ENCODE results near the gene ZNF292. TPM values are rescaled to one million over a fixed set of nuclear protein-coding genes. Genes with fewer than 3 reads are reported as not detected.
"Not testable (repeated sequence)": the region's sequence is repeated elsewhere in the genome, so short reads cannot be mapped to it uniquely, and the experiment has no call there.

Gene ZNF292
- total RNA-seq, 1 donor from 2014 or later: 177 TPM

DNA sequence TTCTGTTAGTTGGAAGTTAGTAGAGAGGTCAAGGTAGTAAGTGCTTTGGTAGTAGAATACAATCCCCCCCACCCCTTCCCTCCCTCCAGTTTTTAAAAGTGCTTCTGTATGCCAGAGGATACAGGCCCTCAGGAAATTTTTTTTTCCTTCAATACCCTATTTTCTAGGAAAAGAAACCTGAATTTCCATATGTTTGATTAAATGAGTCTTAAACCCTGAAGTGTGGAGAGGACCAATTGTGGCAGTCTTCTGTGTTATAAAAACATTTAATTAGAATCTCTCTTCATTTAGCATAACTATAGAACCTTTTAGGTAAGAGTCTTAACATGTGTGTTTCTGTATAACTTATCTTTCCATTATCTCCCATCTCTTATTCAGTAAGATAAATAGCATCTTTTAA is 59.5 kb downstream of the ZNF292 start:
- DNase-seq: no peak

GRCh38 chr6:87220997-87221396 is 65.6 kb downstream of the ZNF292 start:
- no peak for DNase-seq

GRCh38 chr6:87222676-87223075 is 67.3 kb downstream of the ZNF292 start:
- no peak for DNase-seq

DNA sequence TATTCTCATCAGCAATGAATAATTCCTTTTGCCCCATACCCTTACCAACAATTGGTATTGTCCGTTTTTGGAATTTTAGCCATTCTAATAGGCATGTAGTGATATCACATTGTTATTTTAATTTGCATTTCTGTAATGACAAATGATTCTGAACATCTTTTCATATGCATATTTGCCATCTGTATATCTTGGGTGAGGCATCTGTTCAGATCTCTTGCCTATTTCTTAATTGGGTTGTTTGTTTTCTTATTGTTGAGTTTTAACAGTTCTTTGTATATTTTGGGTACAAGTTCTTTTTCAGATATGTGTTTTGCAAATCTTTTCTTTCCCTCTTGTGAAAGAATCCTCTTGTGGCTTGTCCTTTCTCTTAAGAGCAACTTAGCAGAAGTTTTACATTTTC is 69.6 kb downstream of the ZNF292 start:
- no peak for DNase-seq

DNA sequence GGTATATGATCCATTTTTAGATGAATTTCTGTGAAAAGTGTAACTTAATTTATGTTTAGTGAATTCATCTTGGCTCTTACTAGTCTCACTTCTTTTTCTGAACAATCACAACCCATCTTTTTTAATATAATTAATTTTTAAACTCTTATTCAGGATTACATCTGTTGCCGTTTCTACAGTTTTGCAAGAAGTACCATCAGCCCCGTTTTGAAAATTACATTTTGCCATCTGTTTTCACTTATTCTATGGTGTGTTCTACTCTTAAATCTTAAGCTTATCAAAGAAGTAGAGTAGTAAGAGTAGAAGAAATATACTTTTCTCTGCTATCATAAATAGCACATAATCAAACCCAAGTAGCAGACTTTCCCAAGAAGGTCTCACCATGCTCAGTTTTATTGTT is 70.1 kb downstream of the ZNF292 start:
- no peak for DNase-seq

DNA sequence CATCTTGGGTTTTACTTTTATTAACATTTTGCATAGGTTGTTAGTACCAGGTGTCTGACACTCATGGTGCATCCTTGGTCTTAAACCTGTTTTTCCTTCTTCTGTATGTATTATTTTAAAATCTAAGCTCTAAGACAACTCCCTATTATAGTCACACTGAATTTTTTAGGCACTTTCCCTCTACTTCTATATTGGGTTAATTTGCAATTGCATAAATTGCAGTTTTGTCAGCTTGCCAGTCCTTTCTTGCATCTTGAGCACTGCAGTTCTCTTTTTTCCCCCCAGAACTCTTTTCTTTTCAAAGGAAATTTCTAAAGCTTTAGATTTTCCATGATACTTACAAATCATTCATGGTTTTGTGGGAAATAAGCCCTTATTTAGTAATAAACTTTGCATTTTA is 70.6 kb downstream of the ZNF292 start:
- DNase-seq: no peak

DNA sequence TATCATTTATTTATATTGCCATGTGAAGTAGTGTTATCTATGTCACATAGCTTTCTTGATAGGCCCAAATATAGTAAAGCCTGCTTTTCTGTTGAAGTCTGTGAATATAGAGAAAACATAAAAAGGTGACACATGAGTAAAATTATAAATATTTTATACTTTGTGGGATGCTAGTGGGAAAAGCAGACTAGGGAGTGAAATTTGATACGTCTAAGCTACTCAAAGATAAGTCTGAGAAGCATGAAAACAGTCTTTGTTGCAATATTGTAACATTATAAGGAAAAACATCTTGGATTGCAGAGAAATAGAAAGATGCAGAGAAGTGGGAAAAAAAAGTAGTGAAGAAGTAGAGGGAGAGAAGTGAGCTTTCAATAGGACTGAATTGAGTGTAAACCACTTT is 75.4 kb downstream of the ZNF292 start:
- DNase-seq: no peak

DNA sequence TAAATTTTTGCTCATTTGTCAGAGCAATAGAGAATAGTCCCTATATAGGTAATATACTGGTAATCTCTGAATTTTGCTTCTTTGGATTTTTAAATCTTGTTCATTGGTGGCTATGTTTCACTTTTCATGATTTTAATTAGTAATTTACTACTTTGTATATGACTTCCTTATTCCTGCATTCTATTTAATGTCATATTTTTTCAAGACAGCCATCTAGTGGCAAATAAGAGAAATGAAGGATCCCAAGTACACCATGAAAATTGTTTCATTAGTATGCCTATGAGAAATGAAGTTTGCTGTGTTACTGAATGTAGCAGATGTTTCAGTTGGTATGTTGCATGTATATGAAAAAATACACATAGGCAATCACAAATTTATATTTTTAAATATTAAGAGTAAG is 82.4 kb downstream of the ZNF292 start:
- no peak for DNase-seq

DNA sequence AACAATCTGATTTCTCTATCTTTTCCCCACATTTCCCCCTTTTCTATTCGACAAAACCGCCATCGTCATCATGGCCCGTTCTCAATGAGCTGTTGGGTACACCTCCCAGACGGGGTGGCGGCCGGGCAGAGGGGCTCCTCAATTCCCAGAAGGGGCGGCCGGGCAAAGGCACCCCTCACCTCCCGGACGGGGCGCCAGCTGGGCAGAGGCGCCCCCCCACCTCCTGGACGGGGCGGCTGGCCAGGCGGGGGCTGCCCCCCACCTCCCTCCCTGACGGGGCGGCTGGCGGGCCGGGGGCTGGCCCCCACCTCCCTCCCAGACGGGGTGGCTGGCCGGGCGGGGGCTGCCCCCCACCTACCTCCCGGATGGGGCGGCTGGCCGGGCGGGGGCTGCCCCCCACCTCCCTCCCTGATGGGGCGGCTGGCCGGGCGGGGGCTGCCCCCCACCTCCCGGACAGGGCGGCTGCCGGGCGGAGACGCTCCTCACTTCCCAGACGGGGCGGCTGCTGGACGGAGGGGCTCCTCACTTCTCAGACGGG is 83.8 kb downstream of the ZNF292 start:
- DNase-seq: not testable (repeated sequence)

DNA sequence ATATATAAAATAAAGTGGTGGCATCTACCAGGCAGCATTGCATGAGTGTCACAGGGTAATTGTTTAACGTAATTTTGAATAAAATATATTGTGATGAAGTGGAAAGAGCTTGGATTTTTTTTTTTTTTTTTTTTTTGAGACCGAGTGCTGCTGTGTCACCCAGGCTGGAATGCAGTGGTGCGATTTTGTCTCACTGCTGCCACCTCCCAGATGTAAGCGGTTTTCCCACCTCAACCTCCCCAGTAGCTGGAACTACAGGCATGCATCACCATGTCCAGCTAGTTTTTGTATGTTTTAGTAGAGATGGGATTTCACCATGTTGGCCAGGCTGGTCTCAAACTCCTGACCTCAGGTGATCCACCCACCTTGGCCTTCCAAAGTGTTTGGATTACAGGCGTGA is 85.9 kb downstream of the ZNF292 start:
- DNase-seq: no peak

DNA sequence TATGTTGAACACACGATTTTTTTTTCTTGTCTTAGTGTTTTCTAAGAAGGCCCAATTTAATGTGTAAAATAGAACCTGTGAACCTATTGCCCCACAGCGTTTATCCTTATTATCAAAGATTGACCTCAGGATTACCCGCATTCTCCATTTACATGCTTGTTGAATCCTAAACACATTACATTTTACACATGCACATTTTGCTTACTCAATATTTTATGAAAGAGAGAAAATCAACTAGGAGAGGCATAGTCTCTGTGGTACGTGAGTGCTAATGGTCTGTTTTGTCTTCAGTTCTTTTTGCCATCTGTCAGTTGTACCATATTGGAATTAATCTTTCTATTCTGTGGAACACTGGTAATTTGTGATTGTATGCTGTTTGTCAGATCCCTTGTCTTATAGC is 86.9 kb downstream of the ZNF292 start:
- DNase-seq: no peak

DNA sequence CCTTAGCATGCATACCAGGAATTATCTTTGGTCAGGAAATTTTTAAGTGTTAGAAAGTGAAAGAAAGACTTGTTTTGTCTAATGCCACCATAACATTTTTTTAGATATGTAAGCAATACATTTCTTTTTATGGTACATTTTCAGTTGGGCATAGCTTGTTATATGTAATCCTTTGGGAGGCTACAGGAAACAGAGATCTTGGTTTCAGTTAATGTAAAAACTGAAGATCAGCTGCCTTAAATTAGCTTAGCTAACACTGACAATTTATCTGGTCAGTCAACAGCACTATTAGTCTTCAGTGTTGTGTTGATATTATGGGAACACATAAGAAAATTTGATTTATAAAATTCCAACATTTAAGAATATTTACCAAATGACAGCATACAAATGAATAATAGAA is 88.4 kb downstream of the ZNF292 start:
- no peak for DNase-seq

- no peak for DNase-seq
Observed at GRCh38 chr6:87244380-87244779, 89.0 kb downstream of the ZNF292 start.

DNA sequence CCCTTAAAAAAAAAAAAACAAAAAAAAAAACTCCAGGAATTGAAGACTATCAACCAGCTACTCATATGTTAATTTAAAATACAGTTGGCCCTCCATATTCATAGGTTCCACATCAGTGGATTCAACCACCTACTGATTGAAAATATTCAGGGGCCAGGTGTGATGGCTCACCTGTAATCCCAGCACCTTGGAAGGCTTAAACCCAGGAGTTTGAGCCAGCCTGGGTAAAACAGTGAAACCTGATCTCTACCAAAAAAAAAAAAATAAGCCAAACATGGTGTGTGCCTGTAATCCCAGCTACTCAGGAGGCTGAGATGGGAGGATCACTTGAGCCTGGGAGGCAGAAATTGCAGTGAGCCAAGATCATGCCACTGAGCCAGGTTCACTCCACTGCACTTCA is 94.7 kb downstream of the ZNF292 start:
- DNase-seq: no peak

GRCh38 chr6:87251225-87251624 is 95.9 kb downstream of the ZNF292 start:
- DNase-seq: no peak

DNA sequence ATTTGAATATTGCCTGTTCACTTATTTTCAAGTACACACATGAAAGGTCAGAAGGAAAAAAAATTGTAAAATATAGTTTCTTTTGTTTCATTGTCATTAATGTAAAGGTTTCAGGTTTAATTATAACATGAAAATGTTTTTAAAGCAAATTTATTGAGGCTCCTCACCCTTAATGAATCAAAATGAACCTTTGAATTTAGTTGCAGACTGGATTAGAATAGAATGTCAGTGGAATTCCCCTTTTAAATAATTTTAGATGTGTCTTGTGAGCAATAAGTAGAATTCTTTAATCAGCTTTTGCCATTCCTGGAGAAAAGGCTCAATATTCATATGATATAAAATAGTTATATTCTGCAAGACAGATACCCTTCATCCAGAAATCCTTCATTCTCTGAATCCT is 96.4 kb downstream of the ZNF292 start:
- no peak for DNase-seq

DNA sequence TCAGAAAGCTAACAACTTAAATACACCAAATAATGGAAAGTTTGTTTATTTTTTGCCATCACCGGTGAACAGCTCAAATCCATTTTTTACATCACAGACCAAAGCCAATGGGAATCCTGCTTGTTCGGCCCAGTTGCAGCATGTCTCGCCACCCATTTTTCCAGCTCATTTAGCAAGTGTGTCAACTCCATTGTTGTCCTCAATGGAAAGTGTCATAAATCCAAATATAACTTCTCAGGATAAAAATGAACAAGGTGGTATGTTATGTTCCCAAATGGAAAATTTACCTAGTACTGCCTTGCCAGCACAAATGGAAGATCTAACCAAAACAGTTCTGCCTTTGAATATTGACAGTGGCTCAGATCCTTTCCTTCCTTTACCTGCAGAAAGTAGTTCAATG is 101.7 kb downstream of the ZNF292 start:
- DNase-seq: no peak

GRCh38 chr6:87257565-87257964 is 102.2 kb downstream of the ZNF292 start:
- DNase-seq: no peak

DNA sequence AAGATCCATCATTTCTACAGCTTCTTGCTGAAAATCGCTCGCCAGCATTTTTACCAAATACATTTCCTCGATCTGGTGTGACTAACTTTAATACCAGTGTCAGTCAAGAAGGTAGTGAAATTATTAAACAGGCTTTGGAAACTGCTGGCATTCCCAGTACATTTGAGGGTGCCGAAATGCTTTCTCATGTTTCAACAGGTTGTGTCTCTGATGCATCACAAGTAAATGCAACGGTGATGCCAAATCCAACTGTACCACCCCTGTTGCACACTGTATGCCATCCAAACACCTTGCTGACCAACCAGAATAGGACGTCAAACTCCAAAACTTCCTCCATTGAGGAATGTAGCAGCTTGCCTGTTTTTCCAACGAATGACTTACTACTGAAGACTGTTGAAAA is 102.6 kb downstream of the ZNF292 start:
- no peak for DNase-seq

GRCh38 chr6:87259791-87260190 is 104.4 kb downstream of the ZNF292 start:
- DNase-seq: no peak

GRCh38 chr6:87261534-87261933 is 106.2 kb downstream of the ZNF292 start:
- no peak for DNase-seq

- DNase-seq: no peak
Observed at GRCh38 chr6:87264481-87264880, 109.1 kb downstream of the ZNF292 start.

GRCh38 chr6:87274660-87275274 is 119.4 kb downstream of the ZNF292 start:
- DNase-seq: no peak

- DNase-seq: no peak
Observed at GRCh38 chr6:87276624-87277023, 121.3 kb downstream of the ZNF292 start.

GRCh38 chr6:87277123-87277522 is 121.8 kb downstream of the ZNF292 start:
- DNase-seq: no peak
